Fibroblast of upper back skin (primary cell): ENCODE results near the gene SLC39A13.

Experiments used
- DNase-seq: peaks from one replicate; pipeline ENCODE4 v3.0.0-alpha.2; 2013

Gene SLC39A13

DNA sequence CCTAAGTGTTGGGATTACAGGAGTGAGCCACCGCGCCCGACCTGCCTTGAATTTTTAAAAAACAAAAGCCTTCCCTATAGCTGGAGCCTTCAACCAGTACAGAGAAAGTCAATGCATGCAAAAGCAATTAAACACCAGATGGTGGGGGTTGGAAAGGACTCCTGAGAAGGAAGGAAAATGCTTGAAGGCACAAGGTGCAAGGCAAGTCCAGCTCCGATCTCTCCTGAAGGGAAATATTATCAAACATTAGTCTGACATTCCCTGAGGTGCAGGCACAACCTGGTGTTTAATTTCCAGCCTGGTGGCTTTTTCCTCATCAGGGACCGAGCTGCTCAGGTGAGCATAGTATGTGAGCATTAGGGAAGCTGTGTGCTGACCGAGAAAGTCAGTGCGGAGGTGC is 53.5 kb downstream of the SLC39A13 start:
- no peak for DNase-seq

- DNase-seq = no peak
These were observed 56.1 kb downstream of the SLC39A13 start for GRCh38 chr11:47464483-47464882.
